Upper lobe of right lung (tissue), 1 donor: ENCODE data around the gene CTSL. TPM values are rescaled to one million over a fixed set of nuclear protein-coding genes. Genes with fewer than 3 reads are reported as not detected.

Experiments used
- ATAC-seq: fragments of 200-7000 bp; cut with Tn5 transposase; one replicate; pipeline ENCODE4 v1.9.1; 2020; ENCODE audit warnings: mild to moderate bottlenecking, moderate library complexity
- DNase-seq: peaks from one replicate; pipeline ENCODE4 v3.0.0-alpha.2; 2020
- H3K27ac ChIP-seq: fragments of 200-600 bp; one replicate; pipeline ENCODE4 v1.8.0; 2022
- H3K27me3 ChIP-seq: fragments of 200-600 bp; one replicate; pipeline ENCODE4 v1.8.0; 2022; ENCODE audit warnings: mild to moderate bottlenecking
- H3K36me3 ChIP-seq: fragments of 200-600 bp; one replicate; pipeline ENCODE4 v1.8.0; 2022
- H3K4me1 ChIP-seq: fragments of 200-600 bp; one replicate; pipeline ENCODE4 v1.8.0; 2022
- H3K4me3 ChIP-seq: fragments of 200-600 bp; one replicate; pipeline ENCODE4 v1.8.0; 2022; ENCODE audit warnings: mild to moderate bottlenecking
- H3K9me3 ChIP-seq: fragments of 200-600 bp; one replicate; pipeline ENCODE4 v1.8.0; 2022
- CTCF ChIP-seq: fragments of 200-600 bp; IDR thresholded peaks from one replicate; pipeline ENCODE4 v1.8.0; 2022; ENCODE audit warnings: antibody characterized with exemption
- intact Hi-C: fragments of 100-400 bp; cut with DNase I; formaldehyde crosslinking; loops from one replicate; pipeline ENCODE4 v1.11.0; 2022
- total RNA-seq: library from RNA; stranded (reverse); fragmentation: NEBNext Ultra II Directional; extraction: Animal tissue kit (Norgen Biotek cat#: 25700); gene quantifications from one replicate; pipeline ENCODE4 v1.2.1, GENCODE V29; 2021
- donor health status: DM: no; HTN: yes; CAD: no; lungs with severe emphysema.

CTSL gene
- total RNA-seq, 1 donor from 2014 or later: 146 TPM

- no peaks in the 10 kb centered on the region for H3K27me3 ChIP-seq
- DNase-seq (no peak), ATAC-seq (no peak)
- no peak overlapping the region for H3K27ac ChIP-seq
- no peak for TF ChIP-seq CTCF
- H3K4me3 ChIP-seq: no peak overlapping the region
- H3K9me3 ChIP-seq: no peaks in the 10 kb centered on the region
- intact Hi-C loops: loop anchor here (5.0 kb wide), 1 partner anchor 131 kb away; no protein-coding TSS in a partner anchor
- H3K36me3 ChIP-seq: peaks cover 40% of the 10 kb centered on the region
- peaks cover 17% of the 10 kb centered on the region for H3K4me1 ChIP-seq
Measured at GRCh38 chr9:87681271-87682061, 44.5 kb upstream of the CTSL start.

GRCh38 chr9:87682085-87682484, 43.8 kb upstream of the CTSL start:
- Histone ChIP-seq H3K27ac (no peak overlapping the region), H3K27me3 (no peaks in the 10 kb centered on the region), H3K4me3 (no peak overlapping the region), H3K36me3 (peaks cover 47% of the 10 kb centered on the region), H3K4me1 (peaks cover 17% of the 10 kb centered on the region), H3K9me3 (no peaks in the 10 kb centered on the region)
- ATAC-seq (no peak), DNase-seq (no peak)
- no peak for TF ChIP-seq CTCF
- intact Hi-C loops: loop anchor here (5.0 kb wide), 1 partner anchor 130 kb away; no protein-coding TSS in a partner anchor

GRCh38 chr9:87682618-87683017, 43.3 kb upstream of the CTSL start:
- TF ChIP-seq CTCF: no peak
- H3K27ac ChIP-seq: no peak overlapping the region
- H3K36me3 ChIP-seq: peaks cover 49% of the 10 kb centered on the region
- H3K9me3 ChIP-seq: no peaks in the 10 kb centered on the region
- intact Hi-C loops: loop anchor here (5.0 kb wide), 1 partner anchor 130 kb away; no protein-coding TSS in a partner anchor
- H3K4me3 ChIP-seq: no peak overlapping the region
- no peak for ATAC-seq
- no peaks in the 10 kb centered on the region for H3K27me3 ChIP-seq
- no peak for DNase-seq
- peaks cover 17% of the 10 kb centered on the region for H3K4me1 ChIP-seq

GRCh38 chr9:87683751-87684626, 41.9 kb upstream of the CTSL start:
- no peak overlapping the region for H3K27ac ChIP-seq
- no peaks in the 10 kb centered on the region for H3K9me3 ChIP-seq
- no peak for TF ChIP-seq CTCF
- ATAC-seq (no peak), DNase-seq (no peak)
- H3K4me3 ChIP-seq: no peak overlapping the region
- intact Hi-C loops: loop anchor here (5.0 kb wide), 1 partner anchor 128 kb away; no protein-coding TSS in a partner anchor
- peaks cover 49% of the 10 kb centered on the region for H3K36me3 ChIP-seq
- no peaks in the 10 kb centered on the region for H3K27me3 ChIP-seq
- peaks cover 17% of the 10 kb centered on the region for H3K4me1 ChIP-seq

- Histone ChIP-seq H3K4me1 (peaks cover 17% of the 10 kb centered on the region), H3K27ac (no peak overlapping the region), H3K4me3 (no peak overlapping the region), H3K36me3 (peaks cover 53% of the 10 kb centered on the region), H3K9me3 (no peaks in the 10 kb centered on the region), H3K27me3 (no peaks in the 10 kb centered on the region)
- intact Hi-C loops: loop anchor here (5.0 kb wide), 1 partner anchor 128 kb away; no protein-coding TSS in a partner anchor
- peak; percentile 74 for TF ChIP-seq CTCF
- ATAC-seq (peak; percentile 56), DNase-seq (no peak)
Measured at GRCh38 chr9:87684627-87685219, 41.2 kb upstream of the CTSL start.
